ENCODE measurements around the gene DDX21. TPM values are rescaled to one million over a fixed set of nuclear protein-coding genes. Genes with fewer than 3 reads are reported as not detected.
A peak's percentile ranks its signal among the peaks of the same experiment; 100 is the strongest.

DDX21 gene
- total and polyA plus RNA-seq, 9 of the 15 experiments (the other 6 are each of a cell fraction or from before 2014, with no cell fraction given): 143 to 365 (median 281) TPM

GRCh38 chr10:68988530-68989316, 32.8 kb downstream of the DDX21 start, which contains the start of gene KIFBP (continued):
- TF ChIP-seq RBM39 (optimal IDR thresholded peaks at IDR 0.05; ENCODE audit: low read depth, low read length): peak; percentile 79
- peak; percentile 86 to 98 for TF ChIP-seq TEAD1 (CRISPR knock-in tag; IDR thresholded peaks at IDR 0.05)
- peak; percentile 70 for TF ChIP-seq RBM22 (IDR thresholded peaks at IDR 0.05; ENCODE audit: low read depth, low read length, poor library complexity, severe bottlenecking)
- no peak for TF ChIP-seq HES1 (IDR thresholded peaks at IDR 0.05; ENCODE audit: low read depth)
- TF ChIP-seq ZNF395 (CRISPR knock-in tag; IDR thresholded peaks at IDR 0.05): no peak
- TF ChIP-seq ZNF3 (CRISPR knock-in tag; IDR thresholded peaks at IDR 0.05): no peak
- 0 out of 2 replicates have a peak, but pooled peaks have one; percentile 57 for TF ChIP-seq E2F3 (CRISPR knock-in tag; IDR thresholded peaks at IDR 0.05)
- peak; percentile 82 for TF ChIP-seq LCOR (CRISPR knock-in tag; IDR thresholded peaks at IDR 0.05)
- 0 out of 2 replicates have a peak, but pooled peaks have one; percentile 51 for TF ChIP-seq ZNF707 (CRISPR knock-in tag; conservative IDR thresholded peaks at IDR 0.05)
- TF ChIP-seq NR2C2 (CRISPR knock-in tag; IDR thresholded peaks at IDR 0.05): no peak
- TF ChIP-seq NR2C2 (tag; IDR thresholded peaks at IDR 0.05): 0 out of 2 replicates have a peak, but pooled peaks have one; percentile 60
- peak; percentile 94 for TF ChIP-seq XRCC5 (IDR thresholded peaks at IDR 0.05; ENCODE audit: low read depth, low read length)
- TF ChIP-seq E4F1 (CRISPR knock-in tag; IDR thresholded peaks at IDR 0.05; ENCODE audit: borderline replicate concordance): peak; percentile 97
- peak; percentile 28; the same call in 1 of the 2 replicates for TF ChIP-seq EGR1 (conservative IDR thresholded peaks at IDR 0.05)
- peak; percentile 47 to 65; a peak in 3 of 4 replicates for TF ChIP-seq RAD21 (CRISPR knock-in tag; conservative IDR thresholded peaks at IDR 0.05 in 1 of 2, IDR thresholded peaks at IDR 0.05 in 1 of 2)
- TF ChIP-seq, protein P1, sequence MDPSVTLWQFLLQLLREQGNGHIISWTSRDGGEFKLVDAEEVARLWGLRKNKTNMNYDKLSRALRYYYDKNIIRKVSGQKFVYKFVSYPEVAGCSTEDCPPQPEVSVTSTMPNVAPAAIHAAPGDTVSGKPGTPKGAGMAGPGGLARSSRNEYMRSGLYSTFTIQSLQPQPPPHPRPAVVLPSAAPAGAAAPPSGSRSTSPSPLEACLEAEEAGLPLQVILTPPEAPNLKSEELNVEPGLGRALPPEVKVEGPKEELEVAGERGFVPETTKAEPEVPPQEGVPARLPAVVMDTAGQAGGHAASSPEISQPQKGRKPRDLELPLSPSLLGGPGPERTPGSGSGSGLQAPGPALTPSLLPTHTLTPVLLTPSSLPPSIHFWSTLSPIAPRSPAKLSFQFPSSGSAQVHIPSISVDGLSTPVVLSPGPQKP (CRISPR knock-in tag; IDR thresholded peaks at IDR 0.05): no peak
- peak; percentile 73; the same call in 1 of the 2 replicates for TF ChIP-seq NKRF (IDR thresholded peaks at IDR 0.05; ENCODE audit: borderline replicate concordance)
- TF ChIP-seq SAFB (IDR thresholded peaks at IDR 0.05; ENCODE audit: borderline replicate concordance, low read depth, low read length): peak; percentile 91; the same call in 1 of the 2 replicates

All from K562 (cell line).